ENCODE results near the gene FAF1.

FAF1 gene

GRCh38 chr1:50978144-50978851 is 18.2 kb upstream of the FAF1 start:
- peak; percentile 82 for DNase-seq (ENCODE audit: low spot score)

DNA sequence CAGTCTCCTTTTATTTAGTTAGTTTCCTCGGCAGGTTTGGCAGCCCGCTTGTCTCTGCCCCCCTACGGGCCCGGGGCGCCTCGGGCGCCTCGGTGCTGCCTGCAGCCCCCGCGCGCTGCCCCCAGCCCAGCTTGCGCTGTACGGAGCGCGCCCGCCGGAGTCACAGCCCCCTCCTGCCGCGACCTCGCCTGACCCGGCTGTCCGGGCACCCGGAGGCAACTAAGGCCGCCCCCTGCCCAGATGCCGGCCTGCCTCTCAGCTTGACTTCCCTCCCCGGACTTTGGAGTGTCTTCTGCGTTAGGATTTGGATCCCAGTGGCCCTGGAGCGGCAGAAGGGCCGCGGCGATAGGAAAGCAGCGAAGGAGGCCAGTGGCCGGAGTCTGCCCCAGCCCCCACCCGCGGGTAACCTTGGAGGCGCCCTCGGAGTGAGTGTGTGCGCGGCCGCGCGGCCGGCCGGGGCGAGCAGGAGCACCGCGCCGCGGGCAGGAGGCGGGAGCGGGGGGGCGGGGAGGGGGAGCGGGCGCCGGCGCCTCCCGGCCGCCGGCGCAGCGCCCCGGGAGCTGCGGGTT is 17.6 kb upstream of the FAF1 start:
- peak; percentile 53 for DNase-seq (ENCODE audit: low spot score)

- peak; percentile 33 for DNase-seq (ENCODE audit: low spot score)
Observed at GRCh38 chr1:50976890-50977574, 17.0 kb upstream of the FAF1 start.

DNA sequence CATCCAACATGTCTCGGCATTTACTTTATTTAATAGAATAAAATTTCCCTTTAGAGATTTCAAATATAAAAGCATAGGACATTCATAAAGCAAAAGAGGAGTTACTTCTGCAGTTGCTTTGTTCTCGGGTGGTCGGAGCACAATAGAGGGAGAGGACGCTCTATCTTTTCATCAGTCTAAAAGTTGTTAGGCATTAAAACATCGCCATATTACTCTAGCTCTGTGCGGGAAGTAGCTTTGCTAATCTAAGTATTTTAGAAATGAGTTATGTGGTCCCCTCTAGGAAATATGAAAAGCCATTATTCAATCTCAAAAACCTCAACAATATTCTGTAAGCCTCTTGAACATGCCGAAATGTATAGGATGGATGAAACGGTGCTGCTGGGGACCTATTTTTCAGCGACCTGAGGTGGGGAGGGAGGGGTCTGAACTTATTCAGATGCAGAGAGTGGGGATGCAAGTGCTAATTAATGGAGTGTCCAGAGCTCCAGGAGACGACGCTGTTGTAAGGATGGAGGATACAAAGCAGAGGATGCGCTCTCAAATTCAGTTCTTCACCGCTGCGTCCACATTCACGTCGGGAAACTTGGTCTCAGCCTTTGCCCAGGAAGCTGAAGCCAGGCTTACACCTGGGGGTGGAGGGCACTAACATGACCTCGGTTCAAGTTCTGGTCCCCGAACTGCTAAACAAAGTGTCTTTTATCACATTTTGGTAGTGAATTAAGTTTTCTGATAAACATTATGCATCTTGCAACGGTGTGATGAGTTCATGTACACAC is 16.2 kb upstream of the FAF1 start:
- no peak for DNase-seq (ENCODE audit: low spot score)

GRCh38 chr1:50975436-50975835 is 15.4 kb upstream of the FAF1 start:
- DNase-seq (ENCODE audit: low spot score), result no peak

DNA sequence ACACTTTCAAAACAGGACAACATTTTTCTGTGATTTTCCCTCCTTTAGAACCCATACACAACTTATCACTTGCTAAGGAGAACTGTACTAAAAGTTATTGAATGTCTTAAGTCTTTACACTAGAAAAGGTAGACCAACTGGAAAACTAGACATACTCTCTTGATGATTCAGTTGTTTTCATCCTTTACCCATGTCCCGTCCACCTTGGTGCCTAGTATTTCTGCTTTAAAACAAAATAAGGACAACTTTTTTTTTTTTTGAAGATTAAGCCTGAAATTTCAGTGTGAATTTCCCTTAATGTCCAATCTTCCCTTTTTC is 14.5 kb upstream of the FAF1 start:
- no peak for DNase-seq (ENCODE audit: low spot score)

DNA sequence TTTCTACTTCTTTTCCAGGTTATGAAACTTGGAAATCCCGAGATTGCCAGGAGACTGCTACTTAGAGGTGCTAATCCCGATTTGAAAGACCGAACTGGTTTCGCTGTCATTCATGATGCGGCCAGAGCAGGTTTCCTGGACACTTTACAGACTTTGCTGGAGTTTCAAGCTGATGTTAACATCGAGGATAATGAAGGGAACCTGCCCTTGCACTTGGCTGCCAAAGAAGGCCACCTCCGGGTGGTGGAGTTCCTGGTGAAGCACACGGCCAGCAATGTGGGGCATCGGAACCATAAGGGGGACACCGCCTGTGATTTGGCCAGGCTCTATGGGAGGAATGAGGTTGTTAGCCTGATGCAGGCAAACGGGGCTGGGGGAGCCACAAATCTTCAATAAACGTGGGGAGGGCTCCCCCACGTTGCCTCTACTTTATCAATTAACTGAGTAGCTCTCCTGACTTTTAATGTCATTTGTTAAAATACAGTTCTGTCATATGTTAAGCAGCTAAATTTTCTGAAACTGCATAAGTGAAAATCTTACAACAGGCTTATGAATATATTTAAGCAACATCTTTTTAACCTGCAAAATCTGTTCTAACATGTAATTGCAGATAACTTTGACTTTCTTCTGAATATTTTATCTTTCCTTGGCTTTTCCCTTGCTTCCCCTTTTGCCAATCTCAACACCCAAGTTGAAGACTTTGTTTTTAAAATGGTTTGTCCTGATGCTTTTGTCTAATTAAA is 14.0 kb upstream of the FAF1 start:
- no peak for DNase-seq (ENCODE audit: low spot score)

DNA sequence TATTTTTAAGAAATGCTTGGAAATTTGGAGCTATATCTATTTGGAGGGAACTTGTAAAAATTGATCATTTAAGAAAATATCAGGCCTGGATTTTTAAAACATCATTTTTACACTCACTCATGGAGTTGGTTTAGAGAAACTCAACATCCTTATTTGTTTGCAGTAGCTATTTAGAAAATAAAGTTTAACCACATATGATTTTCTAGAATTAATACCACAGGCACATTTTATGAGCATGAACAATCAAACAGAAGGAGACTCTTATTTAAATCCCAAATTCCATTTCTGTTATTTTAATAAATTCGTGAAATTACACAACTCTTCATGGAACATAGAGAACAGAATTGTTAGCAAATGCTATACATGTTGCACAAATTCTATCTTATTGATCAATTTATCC is 13.2 kb upstream of the FAF1 start:
- DNase-seq (ENCODE audit: low spot score), result no peak

DNA sequence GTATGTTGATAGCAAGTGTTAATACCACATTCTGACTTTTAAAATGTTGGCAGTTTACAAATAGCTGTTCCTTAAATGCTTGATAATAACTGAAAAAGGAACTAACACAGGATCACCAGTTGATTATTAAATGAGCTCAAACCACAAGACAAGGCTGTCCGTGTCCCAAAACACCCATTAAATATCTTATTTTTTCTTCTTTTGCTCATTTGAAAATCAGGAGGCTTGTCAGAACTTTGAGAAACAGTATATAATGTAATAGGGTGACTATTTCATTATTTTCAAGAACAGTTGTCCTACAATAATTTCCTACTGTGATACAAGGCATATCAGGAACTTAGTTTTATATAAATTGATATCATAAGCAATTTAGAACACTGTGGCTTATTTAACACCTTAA is 12.7 kb upstream of the FAF1 start:
- no peak for DNase-seq (ENCODE audit: low spot score)

- no peak for DNase-seq (ENCODE audit: low spot score)
Observed at GRCh38 chr1:50971748-50972305, 11.8 kb upstream of the FAF1 start.

DNA sequence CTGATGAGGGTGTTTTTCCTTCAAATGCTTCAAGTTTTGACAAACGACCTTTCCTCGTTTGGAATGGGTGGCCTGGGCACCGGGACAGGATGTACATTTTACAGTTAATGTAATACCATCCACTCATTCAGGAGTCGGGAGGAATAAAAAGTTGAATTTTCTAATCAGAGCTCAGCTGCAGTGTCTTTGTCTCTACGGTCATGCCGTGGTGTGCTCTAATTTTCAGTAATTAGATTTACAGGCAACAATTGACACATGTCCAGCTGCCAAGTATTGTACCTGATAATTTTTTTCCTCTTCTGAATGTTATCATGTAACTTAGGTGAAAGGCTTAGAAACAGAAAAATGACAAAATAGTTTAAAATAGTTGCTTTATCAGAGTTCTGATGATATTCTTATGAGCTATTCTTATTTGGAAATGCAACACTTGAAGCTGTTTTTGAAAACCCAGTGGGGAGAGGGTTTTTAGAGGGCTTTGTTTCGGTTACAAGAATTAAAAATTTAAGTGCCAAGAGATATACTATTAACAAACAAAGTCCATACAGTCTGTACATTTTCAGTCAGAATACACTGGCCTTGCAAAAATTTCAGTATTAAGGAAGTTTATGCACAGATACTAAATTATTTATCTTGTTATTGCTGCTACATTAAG is 11.0 kb upstream of the FAF1 start:
- DNase-seq (ENCODE audit: low spot score), result no peak

GRCh38 chr1:50970509-50970887 is 10.4 kb upstream of the FAF1 start:
- no peak for DNase-seq (ENCODE audit: low spot score)

- DNase-seq (ENCODE audit: low spot score), result peak; percentile 83
Observed at GRCh38 chr1:50969611-50970508, 9.8 kb upstream of the FAF1 start, which contains the start of gene CDKN2C. CDKN2C (plus strand) TSS chr1:50970245; CDS start chr1:50970369, 124 bp downstream.

GRCh38 chr1:50968821-50969610 is 8.9 kb upstream of the FAF1 start:
- peak; percentile 72 for DNase-seq (ENCODE audit: low spot score)

- peak; percentile 90 for DNase-seq (ENCODE audit: low spot score)
Observed at GRCh38 chr1:50968158-50968820, 8.2 kb upstream of the FAF1 start.

DNA sequence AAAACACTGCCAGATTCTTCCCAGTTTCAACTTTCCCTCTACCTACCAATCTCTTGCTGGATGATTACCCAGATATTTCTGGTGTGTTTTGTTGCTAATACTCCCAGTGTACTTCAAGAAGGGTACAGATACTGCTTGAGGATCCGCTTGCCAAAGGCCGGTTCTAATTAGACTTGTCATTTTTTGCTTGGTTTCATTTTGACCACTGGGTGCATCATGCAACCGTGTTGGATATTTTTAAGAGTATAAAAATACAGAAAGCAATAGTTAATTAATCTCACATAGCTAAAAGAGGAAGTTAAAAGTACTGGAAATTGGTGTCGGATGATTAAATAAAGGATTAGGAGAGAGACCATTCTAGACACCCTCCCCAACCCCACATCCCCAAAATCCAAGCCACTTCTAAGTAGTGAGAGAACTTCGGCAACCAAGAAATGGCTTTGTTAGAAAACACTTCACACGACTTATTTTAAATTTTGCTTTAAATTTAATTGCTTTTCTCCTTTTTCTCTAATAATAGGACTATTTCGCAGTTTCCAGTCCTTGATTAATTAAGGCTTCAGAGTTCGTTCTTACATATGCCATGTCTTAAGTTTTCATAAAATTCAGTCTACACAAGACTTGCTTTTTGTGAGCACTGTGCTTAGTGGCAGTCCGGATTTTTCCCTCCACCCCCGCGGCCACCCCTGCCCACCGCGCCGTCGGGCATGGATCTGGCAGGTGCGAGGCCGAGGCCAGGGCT is 7.5 kb upstream of the FAF1 start:
- no peak for DNase-seq (ENCODE audit: low spot score)

DNA sequence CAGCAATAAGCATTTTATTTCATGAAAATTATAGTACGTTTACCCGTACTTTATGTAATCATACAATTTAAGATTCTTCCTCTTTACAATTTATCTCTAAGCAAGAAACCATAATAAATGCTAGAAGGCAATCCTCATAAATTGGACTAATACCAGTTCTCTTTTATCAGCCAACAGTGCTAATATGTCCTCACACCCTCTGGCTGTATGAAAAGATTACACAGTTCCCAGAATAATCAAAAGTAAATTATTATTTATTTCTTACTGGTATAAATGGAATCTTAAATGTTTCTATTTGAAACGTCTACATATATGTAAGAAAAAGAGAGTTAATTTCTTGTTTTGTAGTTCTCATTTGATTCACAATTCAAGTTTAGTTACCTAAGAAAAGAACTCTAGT is 6.9 kb upstream of the FAF1 start:
- DNase-seq (ENCODE audit: low spot score), result no peak

GRCh38 chr1:50964863-50965262 is 4.8 kb upstream of the FAF1 start:
- DNase-seq (ENCODE audit: low spot score), result no peak

Measured in SW480 (cell line).